Heart left ventricle (tissue), 13 donors: ENCODE data around the gene JTB.

Source experiments
- POLR2A ChIP-seq, 2 donors: fragments of 450-650 bp; IDR thresholded peaks; one replicate each; pipeline ENCODE4 v1.6.1; 2017; ENCODE audit warnings: antibody characterized with exemption in 2 of 2, mild to moderate bottlenecking in 2 of 2, moderate library complexity in 2 of 2
- TF ChIP-seq, protein P1 (sequence below), 12 donors: fragments of 200-600 bp; sonication (generic) in 4 of 12; IDR thresholded peaks; one replicate each; pipeline versions ENCODE4 v1.5.0 to v1.8.0; 2018 to 2022; ENCODE audit warnings: antibody characterized with exemption in 12 of 12, mild to moderate bottlenecking in 5 of 12
- donor health status: ischemic (EF 13 %, LVEDD 7.1; RV severe dilation, severe dysfunction).
- donor health status: DM: no; HTN: yes; CAD: no.
- donor health status: DM: no; HTN: no; CAD: no.
- donor health status: ischemic (EF 25% LVEDD 6.9; RV normal size, moderate dysfunction).
- donor health status: ischemic (EF 25% LVEDD 5.7; RV mildly dilated, moderate dysfunction).
- donor health status: ischemic (EF 35%, LVEDD 5.7; RV mildly dilated, moderate dysfunction).
- donor health status: nonischemic (EF 11% LVEDD 7.7; RV severe dilation, severe dysfunction).
- donor health status: DM: yes; HTN: yes; CAD: no.
- donor health status: PGD.
- donor health status: ischemic (EF 29% LVEDD 5.4; RV normal size, mild dysfunction).
- donor health status: nonischemic (EF 23%, LVEDD 6.1; RV moderate dilation, normal function).

DNA sequence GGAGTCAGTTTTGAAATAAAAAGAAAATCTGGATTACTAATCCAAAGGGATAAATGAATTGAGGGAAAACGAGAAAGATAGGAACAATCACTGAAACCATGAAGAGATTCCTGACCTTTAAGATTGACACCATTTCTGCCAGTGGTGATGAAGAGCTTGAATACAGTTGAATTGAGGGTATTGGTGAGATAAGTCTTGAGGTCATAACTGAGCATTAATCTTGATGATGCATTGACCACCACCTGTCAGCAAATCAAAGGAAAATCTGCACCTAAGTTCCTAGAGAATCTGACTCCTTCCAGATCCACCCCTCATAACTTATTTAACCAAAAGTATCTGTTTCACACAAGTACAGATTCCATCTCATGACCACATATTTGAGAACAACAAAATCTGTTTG lies 34.7 kb upstream of the JTB start:
- TF ChIP-seq, protein P1, sequence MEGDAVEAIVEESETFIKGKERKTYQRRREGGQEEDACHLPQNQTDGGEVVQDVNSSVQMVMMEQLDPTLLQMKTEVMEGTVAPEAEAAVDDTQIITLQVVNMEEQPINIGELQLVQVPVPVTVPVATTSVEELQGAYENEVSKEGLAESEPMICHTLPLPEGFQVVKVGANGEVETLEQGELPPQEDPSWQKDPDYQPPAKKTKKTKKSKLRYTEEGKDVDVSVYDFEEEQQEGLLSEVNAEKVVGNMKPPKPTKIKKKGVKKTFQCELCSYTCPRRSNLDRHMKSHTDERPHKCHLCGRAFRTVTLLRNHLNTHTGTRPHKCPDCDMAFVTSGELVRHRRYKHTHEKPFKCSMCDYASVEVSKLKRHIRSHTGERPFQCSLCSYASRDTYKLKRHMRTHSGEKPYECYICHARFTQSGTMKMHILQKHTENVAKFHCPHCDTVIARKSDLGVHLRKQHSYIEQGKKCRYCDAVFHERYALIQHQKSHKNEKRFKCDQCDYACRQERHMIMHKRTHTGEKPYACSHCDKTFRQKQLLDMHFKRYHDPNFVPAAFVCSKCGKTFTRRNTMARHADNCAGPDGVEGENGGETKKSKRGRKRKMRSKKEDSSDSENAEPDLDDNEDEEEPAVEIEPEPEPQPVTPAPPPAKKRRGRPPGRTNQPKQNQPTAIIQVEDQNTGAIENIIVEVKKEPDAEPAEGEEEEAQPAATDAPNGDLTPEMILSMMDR (IDR thresholded peaks at IDR 0.05) = no peak
- TF ChIP-seq POLR2A (IDR thresholded peaks at IDR 0.05) = no peak
